MM.1S (cell line): Measurements from ENCODE around the gene NDRG2.

Source experiments
- EZH2 ChIP-seq: fragments of 300-600 bp; sonication (generic); optimal IDR thresholded peaks from 2 replicates; pipeline ENCODE3; 2017; ENCODE audit warnings: low read depth, mild to moderate bottlenecking, antibody characterized with exemption, low read length, mixed read lengths
- EZH2phosphoT487 ChIP-seq: fragments of 300-600 bp; sonication (generic); IDR thresholded peaks from 2 replicates; pipeline ENCODE4 v1.6.1; 2018; ENCODE audit warnings: antibody characterized with exemption, low read length
- TF ChIP-seq, protein P1 (sequence below): fragments of 300-600 bp; sonication (generic); IDR thresholded peaks from 2 replicates; pipeline ENCODE4 v1.5.1; 2016; ENCODE audit warnings: antibody characterized with exemption, low read length, mixed read lengths

GRCh38 chr14:21054768-21055145 lies 29.9 kb upstream of the NDRG2 start:
- TF ChIP-seq, protein P1, sequence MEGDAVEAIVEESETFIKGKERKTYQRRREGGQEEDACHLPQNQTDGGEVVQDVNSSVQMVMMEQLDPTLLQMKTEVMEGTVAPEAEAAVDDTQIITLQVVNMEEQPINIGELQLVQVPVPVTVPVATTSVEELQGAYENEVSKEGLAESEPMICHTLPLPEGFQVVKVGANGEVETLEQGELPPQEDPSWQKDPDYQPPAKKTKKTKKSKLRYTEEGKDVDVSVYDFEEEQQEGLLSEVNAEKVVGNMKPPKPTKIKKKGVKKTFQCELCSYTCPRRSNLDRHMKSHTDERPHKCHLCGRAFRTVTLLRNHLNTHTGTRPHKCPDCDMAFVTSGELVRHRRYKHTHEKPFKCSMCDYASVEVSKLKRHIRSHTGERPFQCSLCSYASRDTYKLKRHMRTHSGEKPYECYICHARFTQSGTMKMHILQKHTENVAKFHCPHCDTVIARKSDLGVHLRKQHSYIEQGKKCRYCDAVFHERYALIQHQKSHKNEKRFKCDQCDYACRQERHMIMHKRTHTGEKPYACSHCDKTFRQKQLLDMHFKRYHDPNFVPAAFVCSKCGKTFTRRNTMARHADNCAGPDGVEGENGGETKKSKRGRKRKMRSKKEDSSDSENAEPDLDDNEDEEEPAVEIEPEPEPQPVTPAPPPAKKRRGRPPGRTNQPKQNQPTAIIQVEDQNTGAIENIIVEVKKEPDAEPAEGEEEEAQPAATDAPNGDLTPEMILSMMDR, result no peak
- TF ChIP-seq EZH2, result no peak
- no peak for TF ChIP-seq EZH2phosphoT487
